ENCODE measurements around the gene GNPAT.

- TF ChIP-seq POLR2A (IDR thresholded peaks at IDR 0.05; ENCODE audit: borderline replicate concordance, extremely low read depth, insufficient read depth, insufficient read length) = no peak
- TF ChIP-seq REST (IDR thresholded peaks at IDR 0.05; ENCODE audit: low read depth) = no peak
- no peak for TF ChIP-seq CTCF (IDR thresholded peaks at IDR 0.05 in 2 of 3, conservative IDR thresholded peaks at IDR 0.05 in 1 of 3; ENCODE audit: borderline replicate concordance in 1 of 3, insufficient read depth in 1 of 3, low read depth in 2 of 3, low read length in 2 of 3)
Observed at GRCh38 chr1:231233735-231234417, 7.1 kb upstream of the GNPAT start.
